Measurements from ENCODE around the gene CTLA4.
A peak's percentile ranks its signal among the peaks of the same experiment; 100 is the strongest.

The CTLA4 gene

GRCh38 chr2:203893401-203893800, 25.8 kb downstream of the CTLA4 start:
- no peak for DNase-seq

DNA sequence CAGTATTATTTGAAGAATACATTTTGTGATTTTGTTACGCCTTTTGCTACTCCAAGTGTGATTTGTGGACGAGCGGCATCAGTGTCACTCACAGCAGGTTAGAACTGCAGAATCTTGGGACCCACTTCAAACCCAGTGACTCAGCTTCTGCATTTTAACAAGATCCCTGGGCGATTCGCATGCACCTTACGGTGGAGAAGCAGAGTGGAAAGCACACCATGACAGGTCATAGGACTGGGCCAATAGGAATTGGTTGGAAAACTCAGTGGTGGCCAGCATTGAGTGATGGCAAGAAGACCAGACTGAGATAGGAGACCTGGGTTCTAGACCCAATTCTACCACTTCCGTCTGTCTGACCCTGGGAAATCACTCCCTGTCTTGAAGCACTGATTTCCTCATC, 26.3 kb downstream of the CTLA4 start:
- no peak for DNase-seq

DNA sequence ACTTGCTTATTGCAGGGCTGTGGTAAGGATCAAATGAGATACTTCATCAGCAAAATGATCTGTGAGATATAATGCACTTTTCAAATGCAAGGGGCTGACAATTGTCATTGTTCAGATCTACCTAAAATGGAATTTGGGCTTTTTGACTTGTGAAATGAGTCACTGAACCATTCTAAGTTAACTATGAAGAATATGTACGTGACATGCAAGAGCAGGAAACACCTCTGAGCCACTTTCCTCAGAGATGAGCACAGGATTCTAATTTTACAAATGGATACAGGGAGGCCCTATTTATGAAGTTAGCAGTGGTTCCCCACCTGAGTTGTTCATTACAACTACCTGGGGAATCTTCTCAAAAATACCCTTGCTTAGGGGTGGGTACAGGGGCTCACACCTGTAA, 26.7 kb downstream of the CTLA4 start:
- no peak for DNase-seq

DNA sequence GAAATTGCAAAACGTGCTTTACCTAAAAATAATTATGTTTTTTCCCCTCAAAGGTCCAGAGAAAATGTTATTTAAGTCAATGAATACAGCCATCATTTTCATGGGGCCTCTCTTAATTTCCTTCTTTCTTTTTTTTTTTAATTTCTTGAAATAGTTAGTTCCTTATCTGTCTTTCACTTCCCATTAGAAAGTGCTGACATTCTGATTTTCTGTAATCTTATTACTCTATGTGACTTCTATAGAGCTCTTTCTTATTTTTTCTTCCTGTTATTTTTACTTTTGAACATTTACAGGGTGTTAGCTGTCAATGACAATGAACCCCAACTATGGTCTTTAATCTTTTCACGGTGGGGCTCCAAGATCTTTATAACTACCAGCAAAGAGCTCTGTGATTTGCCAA, 30.0 kb downstream of the CTLA4 start:
- no peak for DNase-seq

DNA sequence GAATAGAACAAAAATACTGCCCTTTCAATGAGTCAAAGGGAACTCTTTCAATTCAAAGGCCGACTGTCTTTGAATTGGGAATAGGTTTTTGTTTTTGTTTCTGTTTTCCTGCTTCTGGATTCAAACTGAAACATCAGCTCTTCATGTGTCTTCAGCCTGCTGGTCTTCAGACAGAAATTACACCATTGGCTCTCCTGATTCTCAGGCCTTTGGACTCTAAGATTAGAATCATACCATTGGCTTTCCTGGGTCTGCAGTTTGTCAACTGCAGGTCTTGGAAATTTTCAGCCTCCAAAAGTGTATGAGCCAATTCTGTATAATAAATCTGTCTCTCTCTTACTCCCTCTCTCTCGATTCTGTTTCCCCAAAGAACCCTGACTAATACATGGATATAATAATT, 31.1 kb downstream of the CTLA4 start:
- no peak for DNase-seq

DNA sequence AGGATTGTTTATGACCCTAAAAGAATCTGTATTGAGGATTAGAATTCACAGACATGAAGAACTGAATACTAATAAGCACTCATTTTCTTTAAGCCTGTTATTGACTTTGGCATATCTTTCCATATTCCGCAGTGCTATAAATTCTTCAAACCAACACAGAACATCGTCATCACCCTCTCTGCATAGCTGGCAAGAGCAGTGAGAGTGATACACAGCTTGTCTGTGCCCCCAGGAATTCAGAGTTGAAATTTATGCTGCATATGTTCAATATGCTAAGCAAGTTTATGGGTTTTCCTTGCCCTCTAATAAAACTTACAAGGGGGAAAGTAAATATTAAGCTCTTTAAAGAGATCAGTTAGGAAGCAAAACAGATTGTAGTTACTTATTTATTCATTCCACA, 32.7 kb downstream of the CTLA4 start:
- no peak for DNase-seq

DNA sequence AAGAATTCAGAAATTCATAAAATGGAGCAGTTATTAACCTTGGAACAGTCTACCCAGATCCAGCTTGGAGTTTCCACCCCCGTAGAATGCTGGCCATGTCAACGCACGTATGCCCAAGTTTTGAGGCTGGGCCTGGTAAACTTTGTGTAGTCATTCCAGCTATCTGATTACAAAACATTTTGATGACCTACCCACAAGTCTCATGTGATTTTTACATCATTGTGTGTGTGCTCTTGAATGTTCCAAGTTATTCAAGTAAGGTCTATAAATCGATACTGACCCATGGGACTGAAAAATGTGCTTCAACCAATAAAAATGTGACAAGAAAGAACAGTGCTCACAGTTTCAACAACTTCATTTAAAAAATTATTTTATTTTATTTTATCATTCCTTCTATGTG, 36.5 kb downstream of the CTLA4 start:
- no peak for DNase-seq

DNA sequence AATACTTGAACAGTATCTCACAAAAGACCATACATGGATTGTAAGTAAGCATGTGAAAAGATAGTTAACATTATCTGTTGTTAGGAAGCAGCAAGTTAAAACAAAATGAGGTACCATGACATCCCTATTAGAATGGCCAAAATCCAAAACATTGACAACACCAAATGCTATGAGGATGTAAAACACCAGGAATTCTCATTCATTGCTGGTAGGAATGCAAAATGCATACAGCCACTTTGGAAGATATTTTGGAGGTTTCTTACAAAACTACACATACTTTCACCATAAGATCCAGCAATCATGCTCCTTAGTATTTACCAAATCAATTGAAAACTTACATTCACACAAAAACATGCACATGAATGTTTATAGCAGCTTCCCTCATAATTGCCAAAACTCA, 38.1 kb downstream of the CTLA4 start:
- no peak for DNase-seq

DNA sequence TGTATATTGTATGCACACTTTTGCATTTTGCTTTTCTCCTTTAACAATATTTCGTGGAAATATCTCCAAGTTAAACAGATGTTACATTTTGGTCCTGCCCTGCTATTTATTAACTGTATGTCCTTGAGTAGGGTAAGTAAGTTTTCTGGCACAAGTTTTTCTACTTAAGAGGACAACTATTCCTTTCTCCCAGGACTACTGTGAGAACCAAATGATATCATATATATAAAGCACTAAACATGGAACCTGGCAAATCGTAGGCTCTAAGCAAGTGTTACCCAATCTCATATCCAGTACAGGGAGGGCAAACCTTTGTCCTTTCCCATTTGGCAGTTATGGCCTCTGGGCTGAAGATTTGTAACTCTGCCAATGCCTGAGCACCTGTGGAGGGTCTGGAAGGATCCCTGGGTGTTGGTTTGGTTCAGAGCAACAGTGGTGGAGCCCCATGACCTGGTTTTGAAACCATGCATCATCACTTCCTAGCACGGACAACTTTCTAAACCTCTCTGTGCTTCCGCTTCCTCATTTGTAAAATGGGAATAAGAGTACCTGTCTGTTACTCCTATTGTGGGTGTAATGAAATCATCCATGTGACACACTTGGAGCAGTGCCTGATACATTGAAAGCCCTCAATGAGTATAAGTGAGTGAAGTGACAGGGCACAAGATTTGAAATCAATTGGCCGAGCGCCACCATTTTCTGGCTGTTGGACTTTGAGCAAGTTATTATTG, 40.7 kb downstream of the CTLA4 start:
- DNase-seq: no peak

DNA sequence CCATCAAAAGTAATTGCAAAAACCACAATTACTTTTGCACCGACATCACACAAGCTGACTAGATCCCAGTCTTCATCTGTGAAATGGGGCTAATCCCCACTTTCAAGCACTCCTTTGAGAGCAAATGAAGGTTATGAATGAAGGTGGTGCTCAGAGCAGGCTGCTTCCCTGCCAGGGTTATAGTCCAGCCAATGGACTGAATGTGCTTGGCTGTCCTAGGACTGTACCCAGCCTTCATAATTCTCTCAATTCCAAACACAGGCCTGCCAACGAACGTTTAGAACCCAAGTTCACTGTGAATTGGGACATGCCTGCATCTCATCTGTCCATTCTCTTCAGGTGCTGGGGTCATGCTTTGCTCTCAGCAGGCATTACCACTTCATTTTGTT, 41.2 kb downstream of the CTLA4 start:
- DNase-seq: no peak

GRCh38 chr2:203909261-203909967, 41.8 kb downstream of the CTLA4 start:
- DNase-seq: peak; percentile 51

GRCh38 chr2:203909974-203910373, 42.4 kb downstream of the CTLA4 start:
- no peak for DNase-seq

- no peak for DNase-seq
These were observed 46.4 kb downstream of the CTLA4 start for GRCh38 chr2:203913947-203914346.

DNA sequence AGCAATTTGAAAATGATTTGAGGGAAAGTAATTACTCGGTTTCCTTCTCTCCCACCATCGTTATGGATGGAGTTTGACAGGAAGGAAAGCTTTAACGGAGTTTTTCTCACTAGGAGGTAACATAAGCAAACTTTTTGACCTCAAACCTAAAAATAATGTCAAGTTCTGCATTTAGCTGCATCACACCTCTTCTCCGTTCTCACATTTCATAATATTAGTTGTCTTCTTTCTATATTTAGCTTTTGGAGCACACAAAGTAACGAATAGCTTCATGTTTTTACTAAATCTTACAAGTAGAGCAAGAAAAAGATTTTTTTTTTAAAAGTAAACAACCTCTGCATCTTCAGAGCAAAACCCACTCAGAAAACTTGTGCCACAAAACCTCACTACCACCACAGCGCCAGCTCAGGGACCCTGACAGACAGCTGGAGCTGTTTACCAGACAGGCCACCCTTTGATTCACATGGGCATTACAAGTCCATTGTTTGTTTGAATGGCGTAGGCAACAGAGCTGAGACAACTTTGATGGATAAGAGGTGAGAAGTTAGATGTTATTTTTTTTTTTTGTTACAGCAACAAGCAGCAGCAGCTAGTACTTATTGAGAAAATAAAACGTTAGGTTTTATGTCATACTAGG, 47.1 kb downstream of the CTLA4 start:
- peak; percentile 33 for DNase-seq

DNA sequence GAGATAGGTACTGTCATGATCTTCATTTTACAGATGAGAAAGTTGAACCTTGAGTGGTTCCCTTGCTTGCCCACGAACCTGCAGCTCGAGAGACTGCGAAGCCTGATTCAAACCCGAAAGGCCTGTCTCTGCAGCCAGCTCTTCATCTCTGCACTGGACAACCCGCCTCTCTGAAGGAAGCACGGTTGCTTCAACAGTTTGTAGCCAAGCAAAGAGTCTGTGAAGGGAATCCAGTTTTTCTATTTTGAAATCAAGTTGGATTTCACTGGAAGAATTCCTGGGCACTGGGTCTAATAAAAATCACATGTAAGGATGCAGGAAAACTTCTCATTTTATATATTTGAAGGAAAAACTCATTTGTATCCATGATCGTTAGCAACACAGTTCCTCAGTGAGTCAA, 47.7 kb downstream of the CTLA4 start:
- no peak for DNase-seq

DNA sequence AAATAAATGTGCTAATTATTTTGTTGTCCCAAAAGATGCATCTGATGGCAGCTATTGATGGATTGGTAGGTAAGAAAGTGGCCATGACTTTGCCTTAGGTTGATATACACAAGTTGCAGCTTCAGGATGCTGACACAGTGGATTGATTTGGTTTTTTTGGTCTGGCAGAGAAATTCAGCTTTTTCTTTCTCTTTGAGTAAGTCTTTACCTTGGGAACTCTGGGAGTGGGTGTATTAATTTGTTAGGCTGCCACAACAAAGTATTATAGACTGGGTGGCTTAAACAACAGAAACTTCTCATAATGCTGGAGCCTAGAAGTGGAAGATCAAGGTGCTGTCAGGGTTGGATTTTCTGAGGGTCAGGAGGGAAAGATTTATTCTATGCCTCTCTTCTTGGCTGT, 49.2 kb downstream of the CTLA4 start:
- no peak for DNase-seq

GRCh38 chr2:203918264-203918663, 50.7 kb downstream of the CTLA4 start:
- DNase-seq: no peak

DNA sequence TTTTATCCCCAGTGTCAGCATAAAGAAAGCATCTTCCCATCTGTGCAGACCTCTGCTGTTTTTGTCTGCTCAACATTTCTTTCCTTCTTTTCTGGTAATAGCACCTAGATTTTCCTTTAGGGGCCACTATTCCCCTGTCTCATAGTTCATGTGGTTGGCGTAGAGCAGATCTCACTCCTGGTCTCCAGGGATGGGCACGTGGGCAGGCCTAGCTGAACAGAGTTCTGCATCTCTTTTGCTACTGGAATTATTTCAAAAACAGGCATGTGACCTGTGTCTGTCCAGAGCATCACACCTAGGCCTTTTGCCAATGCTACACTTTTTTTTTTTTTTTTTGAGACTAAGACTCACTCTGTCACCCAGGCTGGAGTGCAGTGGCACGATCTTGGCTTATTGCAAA, 51.3 kb downstream of the CTLA4 start:
- DNase-seq: no peak
